Measurements from ENCODE around the gene CCNI2.

GRCh38 chr5:132771503-132771998 is 24.3 kb downstream of the CCNI2 start:
- TF ChIP-seq POLR2AphosphoS5 (IDR thresholded peaks at IDR 0.05; ENCODE audit: insufficient read depth, low read depth, low read length) (no peak), MYC (IDR thresholded peaks at IDR 0.05; ENCODE audit: low read depth, low read length) (no peak), POLR2A (IDR thresholded peaks at IDR 0.05; ENCODE audit: low read depth, low read length) (no peak)
